ENCODE results near the gene GALNTL6. TPM values are rescaled to one million over a fixed set of nuclear protein-coding genes. Genes with fewer than 3 reads are reported as not detected.

The GALNTL6 gene
- total RNA-seq, 4 donors from 2014 or later = not detected

GRCh38 chr4:173005912-173006633 is 1192.9 kb downstream of the GALNTL6 start:
- TF ChIP-seq CTCF (IDR thresholded peaks at IDR 0.05; ENCODE audit: low read depth) = no peak

- no peak for TF ChIP-seq CTCF (IDR thresholded peaks at IDR 0.05; ENCODE audit: low read depth)
These were observed 1195.2 kb downstream of the GALNTL6 start for GRCh38 chr4:173008436-173008835.

GRCh38 chr4:173009129-173009823 is 1196.1 kb downstream of the GALNTL6 start:
- TF ChIP-seq CTCF (IDR thresholded peaks at IDR 0.05; ENCODE audit: low read depth) = no peak

GRCh38 chr4:173012608-173013007 is 1199.4 kb downstream of the GALNTL6 start:
- no peak for TF ChIP-seq CTCF (IDR thresholded peaks at IDR 0.05; ENCODE audit: low read depth)

GRCh38 chr4:173013232-173013930 is 1200.2 kb downstream of the GALNTL6 start:
- no peak for TF ChIP-seq CTCF (IDR thresholded peaks at IDR 0.05; ENCODE audit: low read depth)

- TF ChIP-seq CTCF (IDR thresholded peaks at IDR 0.05; ENCODE audit: low read depth) = no peak
These were observed 1200.9 kb downstream of the GALNTL6 start for GRCh38 chr4:173014113-173014558.

GRCh38 chr4:173014836-173015235 is 1201.6 kb downstream of the GALNTL6 start:
- no peak for TF ChIP-seq CTCF (IDR thresholded peaks at IDR 0.05; ENCODE audit: low read depth)
